AG10803 (cell line): ENCODE results near the gene VSTM2L.
"Not testable (repeated sequence)": the region's sequence is repeated elsewhere in the genome, so short reads cannot be mapped to it uniquely, and the experiment has no call there.

Experiments
- DNase-seq: peaks from one replicate; pipeline ENCODE4 v3.0.0; 2010; ENCODE audit warnings: low read depth
- H3K4me3 ChIP-seq: 2 replicates; pipeline ENCODE4 v1.5.1; 2011; ENCODE audit warnings: mild to moderate bottlenecking, low read length, control low read depth
- TF ChIP-seq, protein P1 (sequence below): conservative IDR thresholded peaks from 2 replicates; pipeline ENCODE4 v1.5.1; 2011; ENCODE audit warnings: mild to moderate bottlenecking, low read length, control low read depth, inconsistent platforms

The VSTM2L gene

DNA sequence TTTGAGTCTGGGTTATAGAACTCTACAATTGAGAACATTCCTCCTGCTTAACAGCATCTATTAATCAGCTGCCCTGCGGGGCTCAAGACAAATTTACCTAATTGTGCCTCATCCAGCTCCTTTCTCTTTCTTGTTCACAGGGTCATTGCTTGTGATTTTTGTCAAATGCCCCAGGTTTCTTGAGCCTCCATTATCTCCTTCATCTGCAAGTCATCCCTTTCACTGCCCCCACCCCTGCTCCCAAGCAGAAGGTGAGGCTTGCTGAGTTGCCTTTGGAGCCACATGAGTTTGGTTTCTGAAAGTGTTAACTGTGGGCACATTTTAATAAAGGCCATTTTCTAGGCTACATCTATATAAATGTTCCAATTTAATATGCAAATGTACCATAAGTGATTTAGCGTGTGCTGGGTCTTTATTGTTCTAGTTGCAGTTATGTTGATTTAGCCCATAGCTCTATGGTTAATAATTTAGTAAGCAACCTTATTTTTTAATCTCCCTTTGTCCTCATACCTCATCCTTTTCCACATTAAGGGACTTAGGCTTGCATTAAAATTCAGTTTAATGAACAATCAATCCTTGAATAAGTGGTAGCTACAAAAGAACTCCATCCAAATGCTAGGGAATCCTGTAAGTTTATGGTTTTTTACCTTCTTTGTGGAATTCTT is 56.1 kb downstream of the VSTM2L start:
- TF ChIP-seq, protein P1, sequence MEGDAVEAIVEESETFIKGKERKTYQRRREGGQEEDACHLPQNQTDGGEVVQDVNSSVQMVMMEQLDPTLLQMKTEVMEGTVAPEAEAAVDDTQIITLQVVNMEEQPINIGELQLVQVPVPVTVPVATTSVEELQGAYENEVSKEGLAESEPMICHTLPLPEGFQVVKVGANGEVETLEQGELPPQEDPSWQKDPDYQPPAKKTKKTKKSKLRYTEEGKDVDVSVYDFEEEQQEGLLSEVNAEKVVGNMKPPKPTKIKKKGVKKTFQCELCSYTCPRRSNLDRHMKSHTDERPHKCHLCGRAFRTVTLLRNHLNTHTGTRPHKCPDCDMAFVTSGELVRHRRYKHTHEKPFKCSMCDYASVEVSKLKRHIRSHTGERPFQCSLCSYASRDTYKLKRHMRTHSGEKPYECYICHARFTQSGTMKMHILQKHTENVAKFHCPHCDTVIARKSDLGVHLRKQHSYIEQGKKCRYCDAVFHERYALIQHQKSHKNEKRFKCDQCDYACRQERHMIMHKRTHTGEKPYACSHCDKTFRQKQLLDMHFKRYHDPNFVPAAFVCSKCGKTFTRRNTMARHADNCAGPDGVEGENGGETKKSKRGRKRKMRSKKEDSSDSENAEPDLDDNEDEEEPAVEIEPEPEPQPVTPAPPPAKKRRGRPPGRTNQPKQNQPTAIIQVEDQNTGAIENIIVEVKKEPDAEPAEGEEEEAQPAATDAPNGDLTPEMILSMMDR: no peak
- H3K4me3 ChIP-seq: no peak overlapping the region
- no peak for DNase-seq

DNA sequence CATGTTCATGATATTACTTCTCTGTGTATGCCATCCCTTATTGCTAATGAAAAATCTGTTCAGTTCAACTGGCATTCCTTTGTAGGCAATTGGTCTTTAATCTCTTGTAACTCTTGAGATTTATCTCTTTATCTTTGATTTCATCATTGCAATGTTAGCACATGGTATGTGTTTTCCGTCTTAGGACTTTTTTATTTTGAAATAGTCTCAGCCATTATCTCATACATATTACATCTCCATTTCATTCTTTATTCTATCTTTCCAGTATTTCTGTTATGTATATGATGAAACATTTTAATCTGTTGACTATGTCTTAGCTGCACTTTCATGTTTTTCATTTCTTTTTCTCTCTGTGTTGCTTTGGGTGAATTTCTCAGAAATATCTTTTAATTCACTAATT is 58.1 kb downstream of the VSTM2L start:
- no peak for DNase-seq
- no peak overlapping the region for H3K4me3 ChIP-seq
- TF ChIP-seq, protein P1: no peak

DNA sequence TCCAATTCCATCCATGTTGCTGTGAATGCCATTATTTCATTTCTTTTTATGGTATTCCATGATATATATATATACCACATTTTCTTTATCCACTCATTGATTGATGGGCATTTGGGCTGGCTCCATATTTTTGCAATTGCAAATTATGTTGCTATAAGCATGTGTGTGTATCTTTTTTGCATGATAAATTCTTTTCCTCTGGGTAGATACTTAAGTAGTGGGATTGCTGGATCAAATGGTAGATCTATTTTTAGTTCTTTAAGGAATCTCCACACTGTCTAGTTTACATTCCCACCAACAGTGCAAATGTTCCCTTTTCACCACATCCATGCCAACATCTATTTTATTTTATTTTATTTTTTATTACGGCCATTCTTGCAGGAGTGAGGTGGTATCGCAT is 60.6 kb downstream of the VSTM2L start:
- not testable (repeated sequence) for H3K4me3 ChIP-seq, DNase-seq

DNA sequence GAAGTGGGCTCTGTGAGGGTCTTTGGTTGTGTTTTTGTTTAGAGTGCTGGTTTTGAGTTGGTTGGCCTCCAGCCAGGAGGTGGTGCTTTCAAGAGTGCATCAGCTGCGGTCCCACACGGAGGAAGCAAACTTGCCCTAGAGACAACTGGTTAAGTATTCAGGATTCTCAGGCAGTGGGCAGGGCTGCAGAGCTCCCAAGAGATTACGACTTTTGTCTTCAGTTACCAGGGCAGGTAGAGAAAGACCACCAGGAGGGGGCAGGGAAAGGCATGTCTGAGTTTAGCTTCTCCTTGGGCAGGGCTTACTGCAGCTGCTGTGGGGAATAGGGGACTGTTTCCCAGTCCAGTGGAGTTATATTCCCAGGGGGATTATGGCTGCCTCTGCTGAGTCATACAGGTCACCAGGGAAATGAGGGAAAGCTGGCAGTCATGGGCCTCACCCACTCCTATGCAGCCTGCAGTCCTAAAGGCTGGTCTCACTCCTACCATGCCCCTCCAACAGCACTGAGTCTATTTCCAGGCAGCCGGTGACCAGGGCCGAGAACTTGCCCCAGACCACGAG is 66.0 kb downstream of the VSTM2L start:
- DNase-seq: peak; percentile 5
- TF ChIP-seq, protein P1: no peak
- no peak overlapping the region for H3K4me3 ChIP-seq

DNA sequence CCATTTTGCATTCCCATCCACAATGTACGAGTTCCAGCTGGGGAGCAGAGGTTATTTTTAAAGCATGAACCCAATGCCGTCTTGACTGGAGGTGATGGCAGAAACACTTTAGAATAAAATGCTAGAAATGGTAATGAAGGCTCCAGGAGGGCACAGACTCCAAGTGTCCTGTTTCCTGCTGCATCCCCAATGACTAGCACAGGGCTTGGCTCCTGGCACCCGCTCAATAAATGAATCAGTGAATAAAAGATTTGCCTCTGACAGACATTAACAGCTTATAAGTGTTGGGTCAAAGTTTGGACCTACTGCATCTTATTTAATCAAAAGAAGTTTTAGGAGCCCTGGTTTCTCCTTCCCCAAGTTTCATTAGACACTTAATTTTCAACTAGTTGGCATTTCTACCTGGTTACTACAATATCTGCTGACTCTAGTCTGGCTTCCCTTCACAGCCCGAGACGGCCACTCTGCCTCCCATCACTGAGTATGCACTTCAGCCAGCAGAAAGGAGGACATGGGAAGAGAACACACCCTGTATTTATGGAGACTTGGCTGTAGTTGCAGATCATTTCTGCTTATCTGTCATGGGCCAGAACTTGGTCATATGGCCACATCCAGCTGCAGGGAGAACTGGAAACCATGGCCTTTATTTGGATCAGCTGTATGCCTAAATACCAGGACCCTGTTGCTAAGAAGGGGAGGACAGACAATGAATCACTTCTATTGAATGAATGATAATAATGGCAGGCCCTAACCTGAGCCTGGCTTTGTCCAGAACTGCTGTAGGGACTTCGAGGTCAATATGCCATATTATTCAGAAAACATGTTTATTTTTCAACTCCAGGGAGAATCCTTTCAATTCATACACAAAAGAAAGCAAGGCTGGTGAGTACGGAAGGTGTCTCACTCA is 67.3 kb downstream of the VSTM2L start:
- TF ChIP-seq, protein P1: no peak
- DNase-seq: peak; percentile 5
- no peak overlapping the region for H3K4me3 ChIP-seq

DNA sequence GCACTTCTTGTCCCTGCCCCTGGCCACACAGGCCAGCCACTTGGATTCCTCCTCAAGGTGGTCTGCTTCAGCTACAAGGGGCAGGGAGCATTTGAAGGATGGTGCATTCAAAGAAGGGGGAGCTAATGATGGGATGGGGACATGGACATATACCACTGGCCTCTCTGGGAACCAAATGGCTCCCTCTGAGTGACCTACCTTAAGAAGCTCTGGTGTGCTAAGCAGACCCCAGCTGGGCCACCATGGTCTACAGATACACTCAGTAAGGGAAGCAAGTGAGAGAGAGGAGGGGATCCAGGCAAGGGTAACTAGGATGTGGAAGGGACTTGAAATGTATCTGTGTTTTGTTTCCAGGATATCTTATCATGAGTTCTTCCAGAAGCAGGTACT is 67.9 kb downstream of the VSTM2L start:
- no peak overlapping the region for H3K4me3 ChIP-seq
- no peak for DNase-seq
- TF ChIP-seq, protein P1: no peak

DNA sequence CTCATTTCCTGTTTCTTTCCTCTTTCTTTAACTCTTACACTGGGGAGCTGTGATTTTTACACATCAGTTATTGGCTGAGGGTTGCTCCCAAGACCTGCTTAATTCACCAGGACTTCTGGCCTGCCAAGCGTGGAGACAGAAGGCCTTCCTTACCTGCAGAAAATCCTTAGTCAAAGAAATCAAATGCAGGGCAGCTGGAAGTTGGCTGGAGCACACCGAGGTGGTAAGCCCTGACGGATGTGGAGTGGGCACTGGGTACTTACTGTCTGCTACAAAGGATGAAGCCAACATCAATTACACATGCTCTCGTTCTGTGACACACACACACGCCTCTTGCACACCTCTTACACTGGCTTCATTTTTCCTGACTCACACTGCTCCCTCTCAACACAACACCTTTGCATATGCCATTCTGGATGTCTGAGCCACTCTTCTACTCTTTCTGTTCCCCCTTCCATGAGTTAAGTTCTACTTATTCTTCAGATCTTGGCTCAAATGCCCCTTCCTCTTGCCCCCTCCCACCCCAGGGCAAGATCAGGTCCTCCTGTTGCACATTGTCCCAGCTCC is 68.7 kb downstream of the VSTM2L start:
- TF ChIP-seq, protein P1: no peak
- no peak overlapping the region for H3K4me3 ChIP-seq
- no peak for DNase-seq
